Stimulated activated CD8-positive, alpha-beta memory T cell treated with anti-CD3 and anti-CD28 coated beads, Interleukin-12 subunit alpha, Interleukin-12 subunit beta, amount 100 ng/mL, for 4 hours (primary cell): ENCODE data around the gene ADCK1.
"Not testable (repeated sequence)": the region's sequence is repeated elsewhere in the genome, so short reads cannot be mapped to it uniquely, and the experiment has no call there.

Experiments used
- DNase-seq: peaks from one replicate; pipeline ENCODE4 v3.0.0-alpha.2; 2020; ENCODE audit warnings: low read depth

Gene ADCK1

GRCh38 chr14:77950371-77951063 lies 150.6 kb downstream of the ADCK1 start:
- no peak for DNase-seq

- no peak for DNase-seq
These were observed 156.0 kb downstream of the ADCK1 start for GRCh38 chr14:77955816-77956484.

GRCh38 chr14:77959686-77960085 lies 159.8 kb downstream of the ADCK1 start:
- not testable (repeated sequence) for DNase-seq

GRCh38 chr14:77961847-77962580 lies 162.1 kb downstream of the ADCK1 start:
- DNase-seq = no peak

GRCh38 chr14:77962731-77963520 lies 163.0 kb downstream of the ADCK1 start:
- no peak for DNase-seq

GRCh38 chr14:77964586-77964985 lies 164.7 kb downstream of the ADCK1 start:
- no peak for DNase-seq

GRCh38 chr14:77965050-77965449 lies 165.1 kb downstream of the ADCK1 start:
- no peak for DNase-seq

GRCh38 chr14:77965919-77966435 lies 166.1 kb downstream of the ADCK1 start:
- DNase-seq = no peak

GRCh38 chr14:77967110-77967509 lies 167.2 kb downstream of the ADCK1 start:
- no peak for DNase-seq

- DNase-seq = no peak
These were observed 170.7 kb downstream of the ADCK1 start for GRCh38 chr14:77970646-77971045.

GRCh38 chr14:77973246-77973645 lies 173.3 kb downstream of the ADCK1 start:
- DNase-seq = no peak

GRCh38 chr14:77976591-77976990 lies 176.7 kb downstream of the ADCK1 start:
- no peak for DNase-seq

- DNase-seq = no peak
These were observed 179.3 kb downstream of the ADCK1 start for GRCh38 chr14:77979171-77979570.

GRCh38 chr14:77979666-77980351 lies 179.9 kb downstream of the ADCK1 start:
- DNase-seq = no peak

- DNase-seq = no peak
These were observed 180.8 kb downstream of the ADCK1 start for GRCh38 chr14:77980475-77981321.
